Testis (tissue), 3 donors: ENCODE measurements around the gene CARHSP1. TPM values are rescaled to one million over a fixed set of nuclear protein-coding genes. Genes with fewer than 3 reads are reported as not detected.
"Not testable (repeated sequence)": the region's sequence is repeated elsewhere in the genome, so short reads cannot be mapped to it uniquely, and the experiment has no call there.

Source experiments
- DNase-seq: peaks from one replicate; pipeline ENCODE4 v3.0.0-alpha.2; 2019
- H3K27ac ChIP-seq, 2 donors: fragments of 200-600 bp; sonication (generic); one replicate each; pipeline ENCODE4 v1.5.1; 2019
- H3K27me3 ChIP-seq: fragments of 200-600 bp; sonication (generic); one replicate; pipeline ENCODE4 v1.5.1; 2019
- H3K36me3 ChIP-seq: fragments of 200-600 bp; sonication (generic); one replicate; pipeline ENCODE4 v1.5.1; 2017; ENCODE audit warnings: low read depth; ENCODE audit errors: missing control alignments
- H3K4me1 ChIP-seq: fragments of 200-600 bp; sonication (generic); one replicate; pipeline ENCODE4 v1.5.1; 2019
- H3K4me3 ChIP-seq, 2 donors: fragments of 200-600 bp; sonication (generic); one replicate each; pipeline ENCODE4 v1.5.1; 2017 to 2019
- H3K9me3 ChIP-seq: fragments of 200-600 bp; sonication (generic); one replicate; pipeline ENCODE4 v1.5.1; 2017
- POLR2A ChIP-seq: fragments of 450-650 bp; IDR thresholded peaks from one replicate; pipeline ENCODE4 v1.6.1; 2017; ENCODE audit warnings: antibody characterized with exemption, mild to moderate bottlenecking, moderate library complexity
- WGBS, 2 donors: methylation state at CpG; one replicate each; pipeline ENCODE4 v1.1.5; 2018; 5-methylcytosine and 5-hydroxymethylcytosine counted together
- intact Hi-C: fragments of 100-400 bp; cut with DNase I; formaldehyde crosslinking; loops from one replicate; pipeline ENCODE4 v1.15.1; 2023; ENCODE audit warnings: low total_unique reads
- polyA plus RNA-seq: library from polyadenylated mRNA; stranded (reverse); fragments of 350-450 nt; fragmentation: Illumina TruSeq; extraction: RNeasy Lipid Tissue Mini Kit (QIAGEN cat#74804); gene quantifications from one replicate; pipeline ENCODE4 v1.2.3, GENCODE V29; 2014; ENCODE audit warnings: low read depth, low replicate concordance; ENCODE audit not compliant: insufficient read depth
- total RNA-seq, 2 donors: library from RNA; depleted of rRNA; stranded (reverse); fragments of >200 nt; gene quantifications; one replicate each; pipeline ENCODE4 v1.2.3, GENCODE V29; 2016
- TF ChIP-seq, protein P1 (sequence below), 3 experiments: fragments of 450-650 bp in 2 of 3; fragments of 200-600 bp in 1 of 3; sonication (generic) in 1 of 3; IDR thresholded peaks; one replicate each; pipeline ENCODE4 v1.5.1; 2016 to 2019; ENCODE audit warnings: antibody characterized with exemption in 3 of 3, mild to moderate bottlenecking in 2 of 3, moderate library complexity in 1 of 3

The CARHSP1 gene
- total and polyA plus RNA-seq, 3 donors from 2014 or later: 241 to 457 (median 437) TPM

GRCh38 chr16:8847623-8848022 is 21.2 kb downstream of the CARHSP1 start:
- no peak overlapping the region for H3K4me3 ChIP-seq
- peaks cover 5% of the 10 kb centered on the region for H3K4me1 ChIP-seq
- H3K27ac ChIP-seq: no peak overlapping the region
- DNase-seq: no peak
- no peaks in the 10 kb centered on the region for H3K27me3 ChIP-seq
- 85 to 86% methylated on average over 6 to 15 of the region's 15 CpGs for WGBS, 2 donors
- no peaks in the 10 kb centered on the region for H3K36me3 ChIP-seq
- no peak for TF ChIP-seq POLR2A
- TF ChIP-seq, protein P1, sequence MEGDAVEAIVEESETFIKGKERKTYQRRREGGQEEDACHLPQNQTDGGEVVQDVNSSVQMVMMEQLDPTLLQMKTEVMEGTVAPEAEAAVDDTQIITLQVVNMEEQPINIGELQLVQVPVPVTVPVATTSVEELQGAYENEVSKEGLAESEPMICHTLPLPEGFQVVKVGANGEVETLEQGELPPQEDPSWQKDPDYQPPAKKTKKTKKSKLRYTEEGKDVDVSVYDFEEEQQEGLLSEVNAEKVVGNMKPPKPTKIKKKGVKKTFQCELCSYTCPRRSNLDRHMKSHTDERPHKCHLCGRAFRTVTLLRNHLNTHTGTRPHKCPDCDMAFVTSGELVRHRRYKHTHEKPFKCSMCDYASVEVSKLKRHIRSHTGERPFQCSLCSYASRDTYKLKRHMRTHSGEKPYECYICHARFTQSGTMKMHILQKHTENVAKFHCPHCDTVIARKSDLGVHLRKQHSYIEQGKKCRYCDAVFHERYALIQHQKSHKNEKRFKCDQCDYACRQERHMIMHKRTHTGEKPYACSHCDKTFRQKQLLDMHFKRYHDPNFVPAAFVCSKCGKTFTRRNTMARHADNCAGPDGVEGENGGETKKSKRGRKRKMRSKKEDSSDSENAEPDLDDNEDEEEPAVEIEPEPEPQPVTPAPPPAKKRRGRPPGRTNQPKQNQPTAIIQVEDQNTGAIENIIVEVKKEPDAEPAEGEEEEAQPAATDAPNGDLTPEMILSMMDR (IDR thresholded peaks at IDR 0.05): no peak
- no peaks in the 10 kb centered on the region for H3K9me3 ChIP-seq
- intact Hi-C loops: no loop called here

GRCh38 chr16:8847145-8847544 is 21.7 kb downstream of the CARHSP1 start:
- Histone ChIP-seq H3K4me3 (no peak overlapping the region), H3K27ac (no peak overlapping the region), H3K36me3 (no peaks in the 10 kb centered on the region), H3K4me1 (peaks cover 5% of the 10 kb centered on the region), H3K27me3 (no peaks in the 10 kb centered on the region), H3K9me3 (no peaks in the 10 kb centered on the region)
- 89 to 91% methylated on average over 13 of the region's 13 CpGs for WGBS, 2 donors
- intact Hi-C loops: no loop called here
- TF ChIP-seq, protein P1 (IDR thresholded peaks at IDR 0.05): no peak
- no peak for TF ChIP-seq POLR2A
- DNase-seq: no peak

DNA sequence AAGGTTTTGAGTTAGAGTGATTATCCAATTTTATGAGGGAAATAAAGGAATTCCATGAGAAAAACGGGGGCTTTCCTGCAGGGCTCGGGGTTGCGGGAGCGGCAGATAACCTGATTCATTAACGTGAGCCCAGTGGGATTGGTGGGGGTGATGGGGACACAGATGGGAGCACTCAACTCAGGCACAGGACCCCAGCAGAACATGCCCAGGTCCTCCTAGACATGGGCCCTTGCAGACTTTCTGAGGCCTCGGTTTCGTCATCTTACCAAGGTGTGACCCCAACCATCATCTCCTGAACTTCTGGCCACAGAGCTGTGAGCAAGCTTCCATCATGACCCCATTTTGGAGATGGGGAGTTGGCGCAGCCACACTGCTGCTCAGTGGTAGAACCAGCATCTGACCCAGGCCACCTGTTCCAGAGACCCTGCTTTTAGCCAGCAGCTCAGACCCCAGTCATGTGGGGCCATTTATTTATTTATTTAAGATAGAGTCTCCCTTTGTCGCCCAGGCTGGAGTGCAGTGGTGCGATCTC is 22.3 kb downstream of the CARHSP1 start:
- Histone ChIP-seq H3K9me3 (no peaks in the 10 kb centered on the region), H3K27ac (no peak overlapping the region), H3K36me3 (no peaks in the 10 kb centered on the region), H3K27me3 (no peaks in the 10 kb centered on the region), H3K4me3 (no peak overlapping the region), H3K4me1 (peaks cover 5% of the 10 kb centered on the region)
- TF ChIP-seq, protein P1 (IDR thresholded peaks at IDR 0.05): no peak
- TF ChIP-seq POLR2A: no peak
- DNase-seq: no peak
- WGBS, 2 donors: 88 to 91% methylated on average over 8 to 10 of the region's 10 CpGs
- intact Hi-C loops: no loop called here

DNA sequence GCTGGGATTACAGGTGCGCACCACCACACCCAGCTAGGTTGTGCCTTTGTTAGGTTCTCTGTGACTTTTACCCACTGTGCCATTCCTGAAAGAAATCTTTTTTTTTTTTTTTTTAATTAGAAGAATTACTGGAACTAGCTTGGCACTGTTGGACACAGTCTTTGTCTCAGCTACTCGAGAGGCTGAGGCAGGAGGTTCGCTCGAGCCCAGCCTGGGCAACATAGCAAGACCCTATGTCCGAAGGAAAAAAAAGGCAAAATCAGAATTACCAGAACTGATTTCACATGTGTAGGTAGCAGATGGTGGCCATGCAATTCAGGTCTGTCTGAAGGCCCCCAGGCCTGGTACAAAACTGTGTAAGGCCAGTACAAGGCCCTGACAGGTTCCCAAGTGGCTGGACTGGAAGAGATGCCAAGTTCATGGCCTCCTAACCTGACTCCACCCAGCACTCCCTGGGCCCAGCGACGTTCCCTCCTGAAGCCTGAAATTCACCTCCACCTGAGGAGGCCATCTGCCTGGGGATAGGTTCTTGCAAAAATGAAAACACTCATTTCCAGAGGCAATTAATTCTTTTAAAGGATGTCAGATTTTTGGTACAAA is 23.0 kb downstream of the CARHSP1 start:
- Histone ChIP-seq H3K4me1 (peaks cover 5% of the 10 kb centered on the region), H3K27me3 (no peaks in the 10 kb centered on the region), H3K4me3 (no peak overlapping the region), H3K27ac (no peak overlapping the region), H3K36me3 (no peaks in the 10 kb centered on the region), H3K9me3 (no peaks in the 10 kb centered on the region)
- WGBS, 2 donors: 90% methylated on average over 7 of the region's 7 CpGs
- TF ChIP-seq, protein P1 (IDR thresholded peaks at IDR 0.05): no peak
- TF ChIP-seq POLR2A: no peak
- intact Hi-C loops: no loop called here
- DNase-seq: no peak

DNA sequence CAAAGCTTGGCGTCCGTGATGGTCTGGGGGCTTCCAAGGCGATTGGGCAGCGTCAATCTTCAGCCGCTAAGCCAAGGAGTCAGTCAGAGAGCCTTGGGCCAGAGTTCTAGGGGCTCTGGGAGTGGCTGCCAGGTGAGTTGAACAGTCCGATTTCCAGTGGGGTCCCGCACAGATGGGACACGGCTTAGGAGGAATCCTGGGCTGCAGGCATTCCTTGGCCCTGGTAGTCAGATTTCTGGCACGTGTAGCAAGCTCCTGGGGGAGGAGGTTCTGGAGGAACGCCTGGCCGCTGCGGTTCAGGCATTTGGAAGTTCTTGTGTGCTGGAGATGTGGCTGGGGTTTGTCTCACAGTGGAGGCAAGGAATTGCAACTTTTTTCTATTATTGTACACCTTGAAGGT is 25.5 kb downstream of the CARHSP1 start:
- WGBS, 2 donors: 61 to 97% methylated on average over 5 to 12 of the region's 12 CpGs
- H3K4me3 ChIP-seq, H3K4me1 ChIP-seq, H3K27me3 ChIP-seq, DNase-seq, H3K9me3 ChIP-seq, H3K36me3 ChIP-seq, H3K27ac ChIP-seq, intact Hi-C loops: not testable (repeated sequence)

GRCh38 chr16:8842016-8842415 is 26.8 kb downstream of the CARHSP1 start:
- H3K4me1 ChIP-seq, H3K27me3 ChIP-seq, H3K36me3 ChIP-seq, H3K9me3 ChIP-seq, H3K27ac ChIP-seq, H3K4me3 ChIP-seq, intact Hi-C loops, DNase-seq: not testable (repeated sequence)
- 64 to 77% methylated on average over 4 of the region's 4 CpGs for WGBS, 2 donors

DNA sequence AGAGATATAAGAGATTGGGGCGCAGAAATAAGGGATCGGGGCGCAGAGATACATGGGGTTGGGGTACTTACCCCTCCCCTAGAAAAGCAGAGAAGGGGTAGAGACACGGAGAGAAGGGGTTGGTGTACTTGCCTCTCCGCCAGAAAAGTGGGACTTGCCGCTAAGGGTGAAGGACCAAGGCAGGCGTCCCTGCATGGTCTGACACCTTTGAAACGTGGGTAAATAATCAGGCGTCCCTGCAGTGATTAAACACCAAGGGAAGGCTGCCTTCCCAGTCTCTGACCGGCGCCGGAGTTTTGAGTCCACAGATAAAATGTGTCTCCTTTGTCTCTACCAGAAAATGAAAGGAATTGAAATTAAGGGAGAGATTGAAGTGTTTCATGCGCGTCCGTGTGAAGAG is 31.2 kb downstream of the CARHSP1 start:
- H3K9me3 ChIP-seq, DNase-seq, intact Hi-C loops, H3K4me1 ChIP-seq, H3K27me3 ChIP-seq, H3K4me3 ChIP-seq, H3K27ac ChIP-seq, H3K36me3 ChIP-seq: not testable (repeated sequence)
- WGBS, 2 donors: 90 to 93% methylated on average over 15 of the region's 15 CpGs

DNA sequence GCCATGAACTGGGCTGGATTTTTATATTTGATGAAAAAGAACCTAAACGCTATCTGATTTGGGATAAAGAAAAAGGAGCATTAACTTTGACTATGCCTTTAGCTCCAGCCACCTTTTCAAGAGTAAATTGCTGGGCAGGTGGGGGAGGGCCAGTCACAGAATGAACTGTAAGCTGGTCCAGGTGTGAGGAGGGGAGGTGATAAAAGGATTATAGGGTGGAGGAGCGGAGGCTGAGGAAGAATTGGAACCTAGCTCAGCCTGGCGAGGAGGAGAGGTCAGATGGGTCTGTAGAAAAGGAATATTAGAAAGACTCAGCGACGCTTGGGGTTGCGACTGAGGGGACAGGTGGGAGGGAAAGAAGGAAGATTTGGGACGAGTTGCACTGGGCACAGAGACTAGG is 32.0 kb downstream of the CARHSP1 start:
- H3K27me3 ChIP-seq, H3K4me1 ChIP-seq, H3K9me3 ChIP-seq, DNase-seq, H3K27ac ChIP-seq, H3K36me3 ChIP-seq, intact Hi-C loops, H3K4me3 ChIP-seq: not testable (repeated sequence)
- 84 to 90% methylated on average over 7 of the region's 7 CpGs for WGBS, 2 donors
